ENCODE measurements around the gene MYO16. TPM values are rescaled to one million over a fixed set of nuclear protein-coding genes. Genes with fewer than 3 reads are reported as not detected.

The MYO16 gene
- total RNA-seq, 1 donor from 2014 or later = not detected

DNA sequence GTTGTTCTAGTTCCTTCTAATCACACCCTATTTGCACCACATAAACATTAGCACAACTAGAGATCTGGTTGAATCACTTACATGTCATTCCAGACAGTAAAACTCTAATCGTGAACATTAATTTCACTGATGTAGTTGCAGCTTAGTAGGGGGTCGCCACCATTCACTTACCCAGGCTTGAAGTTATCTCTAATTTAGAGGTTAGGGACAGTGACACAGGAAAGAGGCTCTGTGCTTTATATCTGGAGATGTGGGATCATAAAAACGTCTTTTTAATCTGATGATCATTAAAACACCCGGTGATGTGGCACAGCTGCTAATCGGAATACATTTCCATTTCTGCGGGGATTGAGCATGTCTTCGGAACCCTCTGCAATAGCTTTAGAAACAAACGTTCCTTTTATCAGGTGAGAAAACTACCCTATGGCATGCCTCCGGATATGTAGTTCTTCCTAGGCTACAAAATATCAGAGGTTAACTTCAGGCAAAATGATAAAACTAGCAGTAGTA is 523.0 kb downstream of the MYO16 start:
- Mint-ChIP-seq H3K4me1 (no peaks in the 10 kb centered on the region), H3K9me3 (no peaks in the 10 kb centered on the region)
- intact Hi-C loops (cut with micrococcal nuclease) = no loop called here

DNA sequence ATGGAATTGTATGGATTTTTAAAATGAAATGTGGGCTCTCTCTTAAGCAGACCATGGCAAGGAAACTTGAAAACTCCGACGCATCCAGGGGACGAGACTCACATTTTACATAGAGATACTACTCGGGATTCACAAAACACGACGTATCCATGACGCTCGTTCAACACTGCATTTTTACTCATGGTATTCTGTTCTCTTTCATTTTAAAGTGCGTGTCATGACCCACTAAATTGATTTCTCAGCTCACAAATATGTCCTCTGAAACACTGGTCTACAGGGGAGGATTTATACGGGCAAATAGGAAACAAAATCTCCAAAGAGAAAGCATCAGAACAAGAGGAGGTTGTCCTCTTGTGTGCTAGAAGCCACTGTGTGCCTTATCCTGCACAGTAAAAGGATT is 523.5 kb downstream of the MYO16 start:
- no peaks in the 10 kb centered on the region for H3K36me3 Mint-ChIP-seq (ENCODE audit: low read depth)
- no peak overlapping the region for H3K27ac Mint-ChIP-seq
- DNase-seq = no peak
- no peak overlapping the region for H3K4me3 Mint-ChIP-seq
- no peaks in the 10 kb centered on the region for H3K4me1 Mint-ChIP-seq
- intact Hi-C loops (cut with micrococcal nuclease) = no loop called here
- no peaks in the 10 kb centered on the region for H3K27me3 Mint-ChIP-seq
- H3K9me3 Mint-ChIP-seq = no peaks in the 10 kb centered on the region

More for the DNA sequence above, 523.0 kb downstream of the MYO16 start:
- Mint-ChIP-seq H3K36me3 (ENCODE audit: low read depth) (no peaks in the 10 kb centered on the region), H3K4me3 (no peak overlapping the region), H3K27me3 (no peaks in the 10 kb centered on the region), H3K27ac (no peak overlapping the region)
- DNase-seq = no peak

DNA sequence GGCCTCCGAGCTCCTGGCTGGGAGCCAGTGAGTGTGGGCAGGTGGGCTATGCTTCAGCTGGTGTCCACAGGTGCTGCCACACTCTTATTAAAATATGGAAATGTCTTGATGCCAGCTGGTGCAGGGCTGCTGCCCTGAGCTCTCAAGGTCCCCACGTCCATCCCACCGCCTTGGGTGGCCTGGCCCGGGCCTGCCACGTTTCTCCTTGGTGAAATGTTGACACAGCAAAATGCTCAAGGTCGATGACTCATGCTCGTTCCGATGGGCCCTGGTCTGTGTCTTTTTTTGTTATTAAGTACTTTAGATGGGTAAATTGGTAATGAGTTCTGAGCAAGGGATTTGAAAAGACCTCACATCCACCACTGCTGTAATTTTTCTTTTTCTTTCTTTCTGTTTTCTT is 524.7 kb downstream of the MYO16 start:
- Mint-ChIP-seq H3K27ac (no peak overlapping the region), H3K9me3 (no peaks in the 10 kb centered on the region), H3K4me1 (no peaks in the 10 kb centered on the region), H3K4me3 (no peak overlapping the region), H3K27me3 (no peaks in the 10 kb centered on the region), H3K36me3 (ENCODE audit: low read depth) (no peaks in the 10 kb centered on the region)
- intact Hi-C loops (cut with micrococcal nuclease) = no loop called here
- DNase-seq = no peak

DNA sequence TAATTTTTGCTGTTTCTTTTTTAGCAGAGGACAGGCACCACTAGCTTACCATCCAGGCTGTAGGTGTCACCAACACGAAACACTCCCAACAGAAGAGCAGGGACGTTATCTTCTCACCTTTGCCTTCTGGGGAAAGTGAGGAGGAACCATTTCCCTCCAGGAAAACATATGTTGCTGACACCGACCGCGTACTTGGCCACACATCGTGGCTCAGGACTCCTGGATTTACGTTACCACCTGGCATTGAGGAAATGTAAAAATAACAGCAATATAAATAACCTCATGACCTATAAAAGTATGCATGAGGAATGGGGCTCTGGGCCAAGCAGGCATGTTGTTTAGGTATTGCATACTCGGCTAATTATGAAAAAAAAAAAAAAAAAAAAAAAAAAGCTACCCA is 525.1 kb downstream of the MYO16 start:
- Mint-ChIP-seq H3K27me3 (peaks cover under 1% of the 10 kb centered on the region), H3K36me3 (ENCODE audit: low read depth) (no peaks in the 10 kb centered on the region), H3K4me1 (no peaks in the 10 kb centered on the region), H3K27ac (no peak overlapping the region), H3K4me3 (no peak overlapping the region), H3K9me3 (no peaks in the 10 kb centered on the region)
- intact Hi-C loops (cut with micrococcal nuclease) = no loop called here
- no peak for DNase-seq

DNA sequence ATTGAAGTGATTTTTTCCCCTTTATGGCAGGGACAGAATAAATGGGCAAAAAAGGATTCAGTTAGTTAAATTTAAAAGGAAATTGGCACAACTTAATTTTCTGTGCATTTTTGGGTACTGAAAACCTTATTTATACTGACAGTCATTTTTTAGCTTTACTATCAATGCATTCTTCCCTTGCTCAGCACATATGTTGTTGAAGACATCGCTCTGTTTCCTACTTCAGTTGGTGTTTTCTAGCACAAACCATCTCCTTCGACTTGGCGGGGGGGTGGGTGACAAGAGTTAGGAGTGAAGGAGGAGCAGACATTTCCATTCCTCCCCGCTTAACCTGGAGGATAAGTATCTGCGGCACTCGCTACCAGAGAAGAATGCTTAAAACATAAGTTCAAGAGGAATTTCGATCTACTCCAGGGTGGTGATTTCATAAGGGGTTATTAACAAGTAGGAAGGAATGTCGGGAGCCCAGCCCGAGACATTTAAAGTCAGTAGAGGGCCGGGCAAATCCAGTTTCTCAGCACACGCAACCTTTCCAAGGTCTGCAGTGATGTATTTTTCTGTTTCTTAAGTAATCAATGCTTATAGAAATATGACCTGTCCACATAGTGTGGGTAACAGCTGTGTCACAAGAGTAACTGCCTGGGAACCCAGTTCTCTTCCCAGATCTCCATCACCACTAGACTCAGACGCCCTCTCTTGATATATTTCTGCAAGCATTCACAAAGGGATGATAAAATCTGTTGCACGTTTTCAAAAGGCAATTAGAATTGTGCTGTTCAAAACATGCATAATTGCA is 525.8 kb downstream of the MYO16 start:
- DNase-seq = no peak
- intact Hi-C loops (cut with micrococcal nuclease) = no loop called here
- H3K9me3 Mint-ChIP-seq = no peaks in the 10 kb centered on the region
- H3K36me3 Mint-ChIP-seq (ENCODE audit: low read depth) = no peaks in the 10 kb centered on the region
- no peaks in the 10 kb centered on the region for H3K4me1 Mint-ChIP-seq
- peaks cover 2% of the 10 kb centered on the region for H3K27me3 Mint-ChIP-seq
- H3K4me3 Mint-ChIP-seq = no peak overlapping the region
- no peak overlapping the region for H3K27ac Mint-ChIP-seq

DNA sequence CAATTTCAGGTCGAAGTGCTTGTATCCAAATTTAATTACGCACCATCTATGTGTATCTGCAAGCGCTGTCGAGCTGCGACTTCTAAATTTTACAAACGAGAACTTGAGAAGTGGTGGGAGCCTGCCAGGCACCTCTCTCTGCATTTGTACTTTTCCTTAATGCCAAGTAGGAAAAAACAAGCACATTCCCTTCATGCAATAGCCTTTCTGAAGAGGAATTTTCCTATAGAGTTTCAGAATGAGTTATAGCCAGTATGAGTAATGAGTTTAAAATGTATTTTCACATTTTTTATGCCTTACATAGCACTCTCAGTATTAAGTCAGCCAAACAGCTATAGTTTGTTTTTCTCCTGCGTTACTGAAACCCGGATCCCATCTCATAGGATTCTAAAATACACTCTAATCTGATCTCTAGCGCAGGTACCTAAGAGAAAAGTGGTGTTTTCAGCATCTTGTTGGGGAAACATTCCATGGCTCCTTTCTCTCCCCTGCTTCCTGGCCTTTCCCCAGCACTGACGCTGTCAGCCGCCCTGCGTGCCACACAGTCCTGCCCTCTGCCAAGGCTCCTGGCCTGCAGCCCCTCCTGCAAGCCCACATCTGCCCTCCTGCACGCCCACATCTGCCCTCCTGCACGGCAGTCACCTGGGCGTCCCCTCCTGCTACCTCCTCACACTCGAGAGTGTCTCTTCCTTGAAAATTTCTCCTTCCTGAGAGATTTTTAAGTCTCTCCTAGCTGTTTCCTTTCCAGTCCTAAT is 526.9 kb downstream of the MYO16 start:
- H3K4me1 Mint-ChIP-seq = no peaks in the 10 kb centered on the region
- no peak for DNase-seq
- H3K27me3 Mint-ChIP-seq = peaks cover 2% of the 10 kb centered on the region
- H3K27ac Mint-ChIP-seq = no peak overlapping the region
- no peak overlapping the region for H3K4me3 Mint-ChIP-seq
- no peaks in the 10 kb centered on the region for H3K36me3 Mint-ChIP-seq (ENCODE audit: low read depth)
- intact Hi-C loops (cut with micrococcal nuclease) = no loop called here
- H3K9me3 Mint-ChIP-seq = no peaks in the 10 kb centered on the region

DNA sequence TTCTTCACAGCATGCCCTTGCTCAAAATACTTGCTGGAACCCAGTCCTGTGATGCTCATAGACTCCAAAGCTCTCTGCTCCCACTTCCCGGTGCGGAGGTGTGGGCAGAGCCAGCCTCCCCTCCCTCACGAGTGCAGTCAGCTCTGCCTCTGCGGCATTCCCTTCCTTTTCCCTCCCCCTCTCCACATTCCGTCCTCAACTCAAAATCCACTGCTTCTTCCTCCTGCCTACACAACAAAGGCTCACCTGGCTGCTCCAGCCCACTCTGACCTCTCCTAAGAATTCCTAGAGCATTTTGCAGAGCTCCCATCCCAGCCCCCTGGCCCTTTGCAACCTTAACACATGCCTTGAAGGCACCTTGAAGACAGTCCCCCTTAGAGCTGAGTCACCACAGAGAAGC is 527.9 kb downstream of the MYO16 start:
- H3K27me3 Mint-ChIP-seq = peaks cover 2% of the 10 kb centered on the region
- H3K4me1 Mint-ChIP-seq = no peaks in the 10 kb centered on the region
- no peak overlapping the region for H3K27ac Mint-ChIP-seq
- intact Hi-C loops (cut with micrococcal nuclease) = no loop called here
- no peaks in the 10 kb centered on the region for H3K9me3 Mint-ChIP-seq
- DNase-seq = no peak
- no peak overlapping the region for H3K4me3 Mint-ChIP-seq
- H3K36me3 Mint-ChIP-seq (ENCODE audit: low read depth) = no peaks in the 10 kb centered on the region

DNA sequence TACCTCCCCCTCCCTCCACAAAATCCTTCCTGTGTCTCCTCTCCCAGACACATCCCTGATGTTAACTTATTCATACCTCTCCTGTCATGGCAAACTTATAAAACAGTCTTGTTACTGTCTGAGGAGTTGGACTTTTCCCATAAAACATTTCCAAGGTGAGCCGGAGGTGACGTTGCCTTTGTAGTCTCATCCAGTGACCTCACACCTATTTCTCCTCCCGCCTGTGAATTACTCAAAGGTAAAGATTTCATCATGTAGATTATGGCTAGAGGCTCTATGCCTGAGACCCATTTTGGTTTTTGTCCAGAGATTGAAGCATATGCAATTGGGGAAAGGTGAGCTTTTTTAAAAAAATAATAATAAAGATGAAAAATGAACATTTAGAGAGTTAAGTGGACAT is 529.0 kb downstream of the MYO16 start:
- DNase-seq = no peak
- Mint-ChIP-seq H3K27ac (no peak overlapping the region), H3K4me1 (peaks cover 4% of the 10 kb centered on the region), H3K36me3 (ENCODE audit: low read depth) (no peaks in the 10 kb centered on the region), H3K9me3 (no peaks in the 10 kb centered on the region), H3K27me3 (peaks cover 4% of the 10 kb centered on the region), H3K4me3 (no peak overlapping the region)
- intact Hi-C loops (cut with micrococcal nuclease) = no loop called here

DNA sequence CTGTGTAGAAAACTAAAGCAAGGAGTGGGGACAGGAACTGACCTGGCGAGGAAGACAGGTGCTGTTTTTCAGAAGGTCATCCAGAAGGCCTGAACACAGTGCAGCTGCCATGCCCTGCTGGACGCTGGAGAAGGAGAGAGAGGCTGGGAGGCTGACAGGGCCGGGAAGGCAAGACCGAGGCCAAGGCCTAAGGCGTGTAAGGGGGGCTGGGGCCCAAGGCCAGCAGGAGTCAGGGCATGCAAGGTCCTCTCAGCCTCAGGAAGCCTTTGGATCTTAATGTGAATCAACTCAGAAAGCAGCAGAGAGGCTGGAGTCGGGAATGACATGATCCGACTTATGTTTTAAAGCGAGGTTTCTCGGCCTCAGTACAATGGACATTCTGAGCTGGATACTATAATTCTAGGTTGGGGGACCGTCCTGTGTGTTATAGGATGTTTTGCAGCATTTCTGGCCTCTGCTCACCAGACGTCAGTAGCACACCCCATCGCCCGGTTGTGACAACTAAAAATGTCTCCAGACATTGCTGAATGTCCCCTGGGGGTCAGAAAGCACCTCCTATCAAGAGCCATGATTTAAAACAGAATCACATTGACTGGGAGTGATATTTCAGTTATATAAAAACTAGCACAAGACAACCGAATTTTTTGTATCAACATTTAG is 530.4 kb downstream of the MYO16 start:
- Mint-ChIP-seq H3K27ac (no peak overlapping the region), H3K4me1 (peaks cover 4% of the 10 kb centered on the region), H3K9me3 (no peaks in the 10 kb centered on the region), H3K4me3 (no peak overlapping the region), H3K27me3 (peaks cover 4% of the 10 kb centered on the region), H3K36me3 (ENCODE audit: low read depth) (no peaks in the 10 kb centered on the region)
- intact Hi-C loops (cut with micrococcal nuclease) = no loop called here
- DNase-seq = no peak

DNA sequence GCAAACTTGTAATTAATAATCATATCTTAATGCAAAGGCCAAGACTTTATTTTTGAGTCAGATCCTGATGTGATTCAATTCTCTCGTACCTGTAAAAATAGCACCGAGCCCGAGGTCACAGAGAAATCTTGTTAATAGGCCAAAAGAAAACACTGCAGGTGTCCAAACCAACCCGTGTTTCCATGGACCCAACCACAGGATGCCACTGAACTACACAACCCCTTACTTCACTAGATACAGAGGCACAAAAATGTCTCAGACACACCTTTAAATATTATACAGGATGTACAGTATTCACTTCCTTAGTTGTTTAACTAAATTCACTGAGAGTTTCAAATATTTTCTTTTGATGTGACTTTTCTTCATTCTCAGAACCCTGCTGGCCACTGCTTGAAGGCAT is 530.9 kb downstream of the MYO16 start:
- Mint-ChIP-seq H3K4me1 (peaks cover 4% of the 10 kb centered on the region), H3K9me3 (no peaks in the 10 kb centered on the region), H3K4me3 (no peak overlapping the region), H3K36me3 (ENCODE audit: low read depth) (no peaks in the 10 kb centered on the region), H3K27ac (no peak overlapping the region), H3K27me3 (peaks cover 4% of the 10 kb centered on the region)
- DNase-seq = no peak
- intact Hi-C loops (cut with micrococcal nuclease) = no loop called here

DNA sequence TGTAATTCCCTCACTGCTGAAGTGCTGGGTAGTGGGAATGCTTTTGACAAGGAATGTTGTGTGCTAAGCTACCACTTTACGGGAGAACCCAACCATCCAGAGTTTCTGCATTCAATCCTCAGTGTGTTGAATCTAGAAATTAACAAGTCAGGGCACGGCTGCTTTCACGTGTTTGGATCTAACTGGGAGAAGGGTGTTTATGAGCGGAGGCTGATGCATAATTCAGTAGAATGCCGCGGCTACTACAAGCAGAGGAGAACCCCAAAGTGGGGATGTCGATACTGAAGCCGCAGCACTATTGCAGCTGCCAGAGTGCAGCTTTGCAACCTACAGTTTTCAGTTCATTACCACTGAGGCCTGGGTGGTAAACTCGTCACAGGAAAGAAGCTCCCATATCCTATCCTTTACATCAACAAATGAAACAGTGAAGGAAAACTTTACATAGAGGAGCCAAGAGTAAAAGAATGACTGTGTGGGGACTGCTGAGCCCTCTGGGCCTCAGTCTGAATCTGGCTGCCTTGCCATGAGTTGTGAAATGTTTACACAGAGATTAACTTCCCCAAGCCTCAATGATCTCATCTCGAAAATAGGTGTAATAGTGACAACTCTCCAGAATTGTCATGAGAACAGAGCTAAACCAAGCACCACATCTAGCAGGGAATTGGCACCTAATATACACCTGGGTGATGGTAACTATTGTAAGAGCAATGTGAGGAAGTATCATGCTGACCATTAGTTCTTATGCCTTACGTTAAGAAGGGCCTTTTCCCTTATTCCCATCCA is 531.7 kb downstream of the MYO16 start:
- no peak overlapping the region for H3K4me3 Mint-ChIP-seq
- H3K36me3 Mint-ChIP-seq (ENCODE audit: low read depth) = no peaks in the 10 kb centered on the region
- no peak for DNase-seq
- no peak overlapping the region for H3K27ac Mint-ChIP-seq
- intact Hi-C loops (cut with micrococcal nuclease) = no loop called here
- H3K4me1 Mint-ChIP-seq = peaks cover 4% of the 10 kb centered on the region
- H3K9me3 Mint-ChIP-seq = no peaks in the 10 kb centered on the region
- peaks cover 4% of the 10 kb centered on the region for H3K27me3 Mint-ChIP-seq

DNA sequence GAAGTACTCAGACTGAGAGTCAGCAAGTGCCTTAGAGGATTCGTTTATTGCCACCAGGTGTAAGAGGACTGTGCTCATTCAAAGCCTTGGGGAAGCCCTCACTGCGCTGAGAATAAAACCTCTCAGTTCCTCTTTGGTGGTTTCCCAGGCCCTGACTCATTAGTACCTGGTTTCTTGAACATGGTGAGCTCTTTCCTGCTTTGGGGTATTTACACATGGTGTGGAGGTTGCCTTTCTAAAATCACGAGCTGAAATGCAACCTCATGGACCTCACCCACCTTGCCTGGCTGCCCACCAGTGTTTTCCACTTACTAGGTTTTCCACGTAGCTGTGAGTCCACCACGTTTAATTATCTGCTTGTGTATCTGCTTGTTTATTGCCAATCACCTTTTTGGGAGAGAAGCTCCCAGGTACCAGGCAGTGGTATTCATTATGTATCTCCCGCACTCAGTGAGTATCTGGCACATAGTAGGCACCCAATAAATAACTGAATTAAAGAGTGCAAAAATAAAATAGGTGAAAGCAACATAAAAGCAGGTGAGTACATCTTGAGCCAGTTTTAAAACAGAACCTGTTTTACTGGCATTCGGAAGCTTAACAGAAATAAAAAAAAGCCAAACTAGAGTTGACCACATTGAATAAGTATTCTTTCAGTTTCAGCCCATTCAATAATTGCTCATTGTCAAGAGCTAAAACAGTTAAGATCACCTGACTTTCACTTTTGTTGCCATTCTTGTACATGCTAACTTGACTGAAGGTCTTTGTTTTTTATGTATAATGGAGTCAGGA is 533.0 kb downstream of the MYO16 start:
- Mint-ChIP-seq H3K27ac (no peak overlapping the region), H3K4me1 (peaks cover 4% of the 10 kb centered on the region), H3K4me3 (no peak overlapping the region), H3K9me3 (no peaks in the 10 kb centered on the region), H3K36me3 (ENCODE audit: low read depth) (no peaks in the 10 kb centered on the region), H3K27me3 (peaks cover 4% of the 10 kb centered on the region)
- DNase-seq = peak; percentile 58
- intact Hi-C loops (cut with micrococcal nuclease) = no loop called here

DNA sequence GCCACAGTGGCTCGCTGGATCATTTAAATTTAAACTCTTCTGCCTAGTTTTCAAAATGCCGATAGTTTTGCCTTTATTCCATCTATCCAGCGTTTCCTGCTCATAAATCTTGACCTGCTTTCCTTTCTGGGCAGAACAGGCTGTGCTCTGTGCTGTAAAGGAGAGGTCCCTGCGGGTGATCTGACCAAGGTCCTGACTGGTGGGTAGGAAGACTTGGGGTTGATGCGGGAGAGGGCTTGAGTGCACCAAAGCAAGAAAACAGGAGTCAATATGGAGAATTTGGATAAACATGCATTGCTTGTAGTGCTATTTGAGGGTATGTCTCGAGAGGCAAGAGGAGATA is 533.6 kb downstream of the MYO16 start:
- Mint-ChIP-seq H3K4me1 (peaks cover 4% of the 10 kb centered on the region), H3K27me3 (peaks cover 4% of the 10 kb centered on the region), H3K9me3 (no peaks in the 10 kb centered on the region), H3K4me3 (no peak overlapping the region), H3K36me3 (ENCODE audit: low read depth) (no peaks in the 10 kb centered on the region), H3K27ac (no peak overlapping the region)
- DNase-seq = no peak
- intact Hi-C loops (cut with micrococcal nuclease) = no loop called here

Measured in activated CD4-positive, alpha-beta T cell treated with anti-CD3 and anti-CD28 coated beads, Interleukin-2, amount 10 ng/mL, durations not matched to agents 24 days and 14 days (primary cell).